Muscle layer of colon (tissue), 2 donors: ENCODE measurements around the gene ZBTB45.

Experiments used
- H3K27ac ChIP-seq: one replicate; pipeline ENCODE4 v1.7.0; 2013; ENCODE audit warnings: low read depth, mild to moderate bottlenecking, low read length, moderate library complexity
- H3K27me3 ChIP-seq, 2 donors: one replicate each; pipeline ENCODE4 v1.7.0; 2013; ENCODE audit warnings: low read length in 2 of 2, mild to moderate bottlenecking in 2 of 2; ENCODE audit not compliant: insufficient read depth in 2 of 2, control insufficient read depth in 1 of 2
- H3K36me3 ChIP-seq: one replicate; pipeline ENCODE4 v1.7.0; 2013; ENCODE audit warnings: mild to moderate bottlenecking, low read length; ENCODE audit not compliant: insufficient read depth
- H3K4me1 ChIP-seq: one replicate; pipeline ENCODE4 v1.7.0; 2013; ENCODE audit warnings: mild to moderate bottlenecking, low read length; ENCODE audit not compliant: insufficient read depth
- H3K4me3 ChIP-seq, 2 donors: one replicate each; pipeline ENCODE4 v1.7.0; 2013; ENCODE audit warnings: low read length in 2 of 2, low read depth in 1 of 2, mild to moderate bottlenecking in 1 of 2, moderate library complexity in 1 of 2
- H3K9ac ChIP-seq: one replicate; pipeline ENCODE4 v1.7.0; 2013; ENCODE audit warnings: low read length
- H3K9me3 ChIP-seq: one replicate; pipeline ENCODE4 v1.7.0; 2013; ENCODE audit warnings: mild to moderate bottlenecking, low read length
- donor health status: abdominal sarcoma.
- donor health status: Adenocarcinoma of cecum.

Gene ZBTB45

GRCh38 chr19:58559275-58560006 lies 39.8 kb upstream of the ZBTB45 start:
- peaks cover 12% of the 10 kb centered on the region for H3K36me3 ChIP-seq
- H3K4me3 ChIP-seq = peak overlapping the region; percentile 38 to 95
- H3K9ac ChIP-seq = peak overlapping the region; percentile 96
- no peaks in the 10 kb centered on the region for H3K9me3 ChIP-seq
- H3K27me3 ChIP-seq = no peaks in the 10 kb centered on the region
- peak overlapping the region; percentile 93 for H3K27ac ChIP-seq
- H3K4me1 ChIP-seq = peaks cover 58% of the 10 kb centered on the region

GRCh38 chr19:58558623-58559274 lies 39.1 kb upstream of the ZBTB45 start:
- Histone ChIP-seq H3K9me3 (no peaks in the 10 kb centered on the region), H3K27me3 (no peaks in the 10 kb centered on the region), H3K4me3 (peak overlapping the region; percentile 73 to 95), H3K9ac (peak overlapping the region; percentile 96), H3K36me3 (peaks cover 12% of the 10 kb centered on the region), H3K4me1 (peaks cover 64% of the 10 kb centered on the region), H3K27ac (peak overlapping the region; percentile 93)

DNA sequence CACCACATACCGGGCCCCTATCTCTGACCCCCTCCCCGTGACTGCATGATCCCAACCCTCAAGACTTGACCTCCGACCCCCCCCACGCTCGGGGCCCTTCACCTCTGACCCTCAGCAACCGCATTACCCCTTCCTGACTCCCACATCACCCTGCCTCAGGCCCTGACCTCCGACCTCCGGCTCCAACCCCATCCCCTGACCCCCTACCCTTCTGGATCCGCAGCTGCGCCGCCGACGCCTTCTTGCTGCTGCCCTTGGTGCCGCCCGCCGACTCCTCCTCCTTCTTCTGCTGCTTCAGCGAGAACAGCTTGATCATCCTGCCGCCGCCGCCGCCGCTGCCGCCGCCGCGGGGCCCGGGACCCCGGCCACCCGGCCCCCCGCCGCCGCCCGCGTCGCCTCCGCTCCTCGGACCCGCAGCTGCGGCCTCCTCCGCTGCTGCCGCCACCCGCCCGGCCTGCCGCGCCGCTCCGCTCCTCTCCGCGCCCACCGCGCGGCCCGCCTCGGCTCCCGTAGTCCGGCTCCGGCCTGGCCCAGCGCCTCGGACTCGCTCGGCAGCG lies 38.5 kb upstream of the ZBTB45 start, which contains the start of gene UBE2M:
Gene UBE2M (minus strand): TSS at position 546 of the 557 bp plus-strand sequence. CDS start 230 bp downstream, at position 316.
- H3K9ac ChIP-seq = peak within 1 kb of the TSS; percentile 99
- H3K9me3 ChIP-seq = no peaks in the 10 kb centered on the region
- peaks cover 17% of the 10 kb centered on the region for H3K36me3 ChIP-seq
- H3K4me1 ChIP-seq = peaks cover 63% of the 10 kb centered on the region
- H3K27ac ChIP-seq = peak within 1 kb of the TSS; percentile 93
- no peaks in the 10 kb centered on the region for H3K27me3 ChIP-seq
- H3K4me3 ChIP-seq = peak within 1 kb of the TSS; percentile 73 to 98

GRCh38 chr19:58557221-58558065 lies 37.8 kb upstream of the ZBTB45 start:
- H3K27ac ChIP-seq = peak overlapping the region; percentile 79
- H3K4me1 ChIP-seq = peaks cover 58% of the 10 kb centered on the region
- no peaks in the 10 kb centered on the region for H3K27me3 ChIP-seq
- no peaks in the 10 kb centered on the region for H3K9me3 ChIP-seq
- peaks cover 23% of the 10 kb centered on the region for H3K36me3 ChIP-seq
- H3K9ac ChIP-seq = peak overlapping the region; percentile 99
- H3K4me3 ChIP-seq = peak overlapping the region; percentile 62 to 98

- peaks cover 30% of the 10 kb centered on the region for H3K36me3 ChIP-seq
- H3K9me3 ChIP-seq = no peaks in the 10 kb centered on the region
- no peaks in the 10 kb centered on the region for H3K27me3 ChIP-seq
- H3K9ac ChIP-seq = peak overlapping the region; percentile 99
- peak overlapping the region; percentile 79 for H3K27ac ChIP-seq
- peak overlapping the region; percentile 62 to 98 for H3K4me3 ChIP-seq
- H3K4me1 ChIP-seq = peaks cover 54% of the 10 kb centered on the region
These were observed 37.1 kb upstream of the ZBTB45 start for GRCh38 chr19:58556622-58557220.

- no peak overlapping the region for H3K4me3 ChIP-seq
- no peaks in the 10 kb centered on the region for H3K27me3 ChIP-seq
- H3K9ac ChIP-seq = no peak overlapping the region
- H3K27ac ChIP-seq = peak overlapping the region; percentile 87
- H3K4me1 ChIP-seq = peaks cover 47% of the 10 kb centered on the region
- H3K9me3 ChIP-seq = no peaks in the 10 kb centered on the region
- H3K36me3 ChIP-seq = peaks cover 37% of the 10 kb centered on the region
These were observed 36.5 kb upstream of the ZBTB45 start for GRCh38 chr19:58555920-58556621.

DNA sequence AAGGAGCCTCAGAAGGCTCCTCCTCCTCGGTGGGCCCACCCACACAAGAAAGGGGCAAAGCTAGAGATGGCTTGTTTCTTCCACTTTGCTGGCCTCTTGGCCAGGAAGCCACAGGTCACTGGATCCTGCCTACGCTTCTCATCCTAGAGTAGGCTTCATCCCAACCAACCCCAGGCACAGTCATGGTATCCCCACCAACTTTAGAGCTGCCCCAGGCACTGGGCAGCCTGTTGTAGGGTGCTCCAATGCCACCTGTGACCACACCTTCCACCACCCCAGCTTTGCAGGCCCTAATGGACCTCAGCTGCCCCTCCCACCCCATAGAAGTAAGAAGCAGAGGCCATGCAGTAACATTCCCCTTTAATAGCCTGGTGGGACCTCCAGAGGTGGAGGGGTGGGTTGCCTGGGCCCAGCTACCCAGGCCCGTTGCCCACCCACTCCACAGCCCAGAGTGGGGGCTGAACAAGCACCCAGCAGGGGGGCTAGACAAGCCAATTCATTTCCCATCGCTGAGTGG lies 35.8 kb upstream of the ZBTB45 start:
- Histone ChIP-seq H3K4me1 (peaks cover 42% of the 10 kb centered on the region), H3K36me3 (peaks cover 43% of the 10 kb centered on the region), H3K9ac (peak overlapping the region; percentile 37), H3K27me3 (no peaks in the 10 kb centered on the region), H3K27ac (peak overlapping the region; percentile 87), H3K4me3 (peak overlapping the region; percentile 55 to 97), H3K9me3 (no peaks in the 10 kb centered on the region)

- Histone ChIP-seq H3K27ac (peak within 1 kb of the TSS; percentile 87), H3K9me3 (no peaks in the 10 kb centered on the region), H3K4me1 (peaks cover 35% of the 10 kb centered on the region), H3K4me3 (peak within 1 kb of the TSS; percentile 55 to 97), H3K36me3 (peaks cover 50% of the 10 kb centered on the region), H3K27me3 (no peaks in the 10 kb centered on the region), H3K9ac (peak within 1 kb of the TSS; percentile 92)
These were observed 35.1 kb upstream of the ZBTB45 start, which contains the start of gene CHMP2A for GRCh38 chr19:58554494-58555368. TSS of gene CHMP2A (minus strand) at chr19:58555105. CDS start at chr19:58554212, 893 bp downstream.

GRCh38 chr19:58553799-58554493 lies 34.3 kb upstream of the ZBTB45 start:
- H3K4me1 ChIP-seq = peaks cover 33% of the 10 kb centered on the region
- H3K27ac ChIP-seq = peak overlapping the region; percentile 87
- no peaks in the 10 kb centered on the region for H3K9me3 ChIP-seq
- H3K4me3 ChIP-seq = peak overlapping the region; percentile 55 to 97
- H3K9ac ChIP-seq = peak overlapping the region; percentile 92
- no peaks in the 10 kb centered on the region for H3K27me3 ChIP-seq
- peaks cover 58% of the 10 kb centered on the region for H3K36me3 ChIP-seq
